ENCODE results near the gene CEP63.

GRCh38 chr3:134441321-134441720 lies 44.5 kb upstream of the CEP63 start:
- TF ChIP-seq CTCF (conservative IDR thresholded peaks at IDR 0.05; ENCODE audit: low read depth in 2 of 2) (no peak), EZH2 (IDR thresholded peaks at IDR 0.05; ENCODE audit: low read depth, unreplicated experiment) (no peak), REST (IDR thresholded peaks at IDR 0.05; ENCODE audit: unreplicated experiment) (no peak)
